HCT116 (cell line): ENCODE measurements around the gene AVP. TPM values are rescaled to one million over a fixed set of nuclear protein-coding genes. Genes with fewer than 3 reads are reported as not detected.

Experiments
- ATAC-seq: fragments of 200-7000 bp; cut with Tn5 transposase; 2 replicates; pipeline ENCODE4 v1.9.1; 2020; ENCODE audit warnings: mild to moderate bottlenecking, moderate library complexity
- BruUV-seq: library from RNA; stranded (reverse); fragments of 400-500 nt; replicated peaks from 2 replicates; lab custom pipeline; 2021; lab: Mats Ljungman, UMichigan
- CTCF ChIA-PET: fragments of 300-600 bp; sonication (Branson Sonifier 250); formaldehyde crosslinking; loops from one replicate; lab custom pipeline; 2021; ENCODE audit warnings: antibody characterized with exemption; lab: Charles Lee
- POLR2A ChIA-PET: fragments of 300-600, 350-600 bp; sonication (Branson Sonifier 250); formaldehyde crosslinking; loops from one replicate; lab custom pipeline; 2021; ENCODE audit warnings: antibody characterized with exemption; lab: Charles Lee
- RAD21 ChIA-PET, 2 experiments: fragments of 300-600 bp; sonication (Branson Sonifier 250); formaldehyde crosslinking; loops; one replicate each; lab custom pipeline; 2023; ENCODE audit warnings: low total read pairs in 2 of 2; ENCODE audit not compliant: uncharacterized antibody in 2 of 2, unreplicated experiment in 2 of 2, low non-redundant PET in 1 of 2; lab: Charles Lee
- DNase-seq: peaks from one replicate; pipeline ENCODE4 v3.0.0-alpha.2; 2010; ENCODE audit warnings: low read depth, low spot score
- H2AFZ ChIP-seq: fragments of 200-600 bp; shearing (Covaris generic), sonication (generic); 2 replicates; pipeline ENCODE4 v1.6.1; 2017; ENCODE audit warnings: low read depth, mixed run types, mixed read lengths, antibody characterized with exemption, low read length; ENCODE audit not compliant: poor library complexity, severe bottlenecking
- H3K27ac ChIP-seq: 2 replicates; pipeline ENCODE4 v1.5.1; 2012; ENCODE audit warnings: low read depth, low read length
- H3K27me3 ChIP-seq: fragments of 200-600 bp; sonication (generic); 2 replicates; pipeline ENCODE4 v1.6.1; 2016; ENCODE audit warnings: mixed run types, low read length, mixed read lengths; ENCODE audit not compliant: insufficient read depth
- H3K36me3 ChIP-seq, 2 experiments: fragments of 200-500 bp in 1 of 2; fragments of 200-600 bp in 1 of 2; sonication (Bioruptor generic) in 1 of 2; sonication (generic) in 1 of 2; 2 replicates each; pipeline versions ENCODE4 v1.5.1 to v1.6.1; 2014 to 2016; ENCODE audit warnings: low read length in 2 of 2, inconsistent platforms in 1 of 2, mixed read lengths in 1 of 2, mixed run types in 1 of 2; ENCODE audit not compliant: insufficient read depth in 2 of 2, control insufficient read depth in 1 of 2
- H3K4me1 ChIP-seq, 2 experiments: fragments of 200-600 bp in 1 of 2; sonication (generic) in 1 of 2; 2 replicates each; pipeline versions ENCODE4 v1.5.1 to v1.6.1; 2012 to 2017; ENCODE audit warnings: low read length in 2 of 2, inconsistent platforms in 1 of 2, mild to moderate bottlenecking in 1 of 2, mixed read lengths in 1 of 2, mixed run types in 1 of 2, moderate library complexity in 1 of 2; ENCODE audit not compliant: insufficient read depth in 2 of 2, control insufficient read depth in 1 of 2
- H3K4me2 ChIP-seq: fragments of 200-600 bp; sonication (generic); 2 replicates; pipeline ENCODE4 v1.6.1; 2017; ENCODE audit warnings: mixed run types, low read length, mixed read lengths
- H3K4me3 ChIP-seq, 2 experiments: fragments of 200-600 bp in 1 of 2; sonication (generic) in 1 of 2; replicated peaks in 1 of 2; 2 replicates each; pipeline ENCODE4 v1.5.1; 2011 to 2016; ENCODE audit warnings: low read length in 2 of 2, control low read depth in 1 of 2, low read depth in 1 of 2, mild to moderate bottlenecking in 1 of 2, mixed read lengths in 1 of 2, mixed run types in 1 of 2
- H3K79me2 ChIP-seq: fragments of 200-600 bp; sonication (generic); 2 replicates; pipeline ENCODE4 v1.6.1; 2017; ENCODE audit warnings: mild to moderate bottlenecking, mixed run types, low read length, moderate library complexity, mixed read lengths; ENCODE audit not compliant: insufficient read depth
- H3K9ac ChIP-seq: fragments of 200-600 bp; sonication (generic); 2 replicates; pipeline ENCODE4 v1.6.1; 2016; ENCODE audit warnings: low read length, mixed read lengths
- H3K9me2 ChIP-seq: fragments of 200-600 bp; sonication (generic), shearing (Covaris generic); 2 replicates; pipeline ENCODE4 v1.6.1; 2017; ENCODE audit warnings: mixed run types, mild to moderate bottlenecking, moderate library complexity; ENCODE audit not compliant: insufficient read depth
- H3K9me3 ChIP-seq, 2 experiments: fragments of 200-500 bp in 1 of 2; fragments of 200-600 bp in 1 of 2; sonication (Bioruptor generic) in 1 of 2; sonication (generic) in 1 of 2; 2 replicates each; pipeline ENCODE4 v1.6.1; 2014 to 2017; ENCODE audit warnings: low read length in 2 of 2, mixed read lengths in 2 of 2, inconsistent platforms in 1 of 2, low read depth in 1 of 2, mild to moderate bottlenecking in 1 of 2, mixed run types in 1 of 2, moderate library complexity in 1 of 2; ENCODE audit not compliant: control insufficient read depth in 1 of 2, insufficient read depth in 1 of 2
- H4K20me1 ChIP-seq: fragments of 200-600 bp; sonication (generic), shearing (Covaris generic); 2 replicates; pipeline ENCODE4 v1.6.1; 2017; ENCODE audit warnings: mixed run types, mild to moderate bottlenecking, moderate library complexity; ENCODE audit not compliant: insufficient read depth
- CTCF ChIP-seq, 3 experiments: fragments of 200-600 bp in 1 of 3; sonication (generic) in 1 of 3; IDR thresholded peaks in 2 of 3; conservative IDR thresholded peaks in 1 of 3; 2 replicates each; pipeline ENCODE4 v1.5.1; 2012 to 2017; ENCODE audit warnings: low read depth in 2 of 3, low read length in 2 of 3, antibody characterized with exemption in 1 of 3, borderline replicate concordance in 1 of 3, control low read depth in 1 of 3, mild to moderate bottlenecking in 1 of 3, mixed read lengths in 1 of 3, mixed run types in 1 of 3, moderate library complexity in 1 of 3; ENCODE audit not compliant: insufficient read depth in 1 of 3
- EZH2 ChIP-seq: fragments of 200-600 bp; sonication (generic); IDR thresholded peaks from 2 replicates; pipeline ENCODE4 v1.6.1; 2017; ENCODE audit warnings: antibody characterized with exemption, mixed run types
- FOSL1 ChIP-seq: IDR thresholded peaks from 2 replicates; pipeline ENCODE4 v1.6.1; 2012; ENCODE audit warnings: low read depth
- RAD21 ChIP-seq: IDR thresholded peaks from 2 replicates; pipeline ENCODE4 v1.6.1; 2012; ENCODE audit warnings: low read depth, mild to moderate bottlenecking
- REST ChIP-seq: IDR thresholded peaks from 2 replicates; pipeline ENCODE4 v1.6.1; 2012; ENCODE audit warnings: low read depth
- SP1 ChIP-seq: IDR thresholded peaks from 2 replicates; pipeline ENCODE4 v1.6.1; 2012; ENCODE audit warnings: low read depth
- SRF ChIP-seq: IDR thresholded peaks from 2 replicates; pipeline ENCODE4 v1.6.1; 2012; ENCODE audit warnings: low read depth
- ZNF274 ChIP-seq: fragments of 200-500 bp; sonication (Bioruptor generic); IDR thresholded peaks from 2 replicates; pipeline ENCODE4 v1.6.1; 2014; ENCODE audit warnings: mild to moderate bottlenecking, low read depth, low read length, inconsistent platforms
- intact Hi-C: fragments of 100-400 bp; cut with micrococcal nuclease; formaldehyde crosslinking; loops from 2 replicates; pipeline ENCODE4 v1.10.0; 2022
- total RNA-seq: library from RNA; stranded (reverse); gene quantifications from one replicate; pipeline ENCODE4 v1.2.1, GENCODE V29; 2021; ENCODE audit not compliant: unreplicated experiment
- TF ChIP-seq, protein P1 (sequence below): IDR thresholded peaks from 2 replicates; pipeline ENCODE4 v1.6.1; 2011; ENCODE audit warnings: mild to moderate bottlenecking, low read length, moderate library complexity; ENCODE audit not compliant: insufficient replicate concordance; ENCODE audit errors: extremely low read depth

Gene AVP
- total RNA-seq, 1 experiment from 2014 or later = not detected

DNA sequence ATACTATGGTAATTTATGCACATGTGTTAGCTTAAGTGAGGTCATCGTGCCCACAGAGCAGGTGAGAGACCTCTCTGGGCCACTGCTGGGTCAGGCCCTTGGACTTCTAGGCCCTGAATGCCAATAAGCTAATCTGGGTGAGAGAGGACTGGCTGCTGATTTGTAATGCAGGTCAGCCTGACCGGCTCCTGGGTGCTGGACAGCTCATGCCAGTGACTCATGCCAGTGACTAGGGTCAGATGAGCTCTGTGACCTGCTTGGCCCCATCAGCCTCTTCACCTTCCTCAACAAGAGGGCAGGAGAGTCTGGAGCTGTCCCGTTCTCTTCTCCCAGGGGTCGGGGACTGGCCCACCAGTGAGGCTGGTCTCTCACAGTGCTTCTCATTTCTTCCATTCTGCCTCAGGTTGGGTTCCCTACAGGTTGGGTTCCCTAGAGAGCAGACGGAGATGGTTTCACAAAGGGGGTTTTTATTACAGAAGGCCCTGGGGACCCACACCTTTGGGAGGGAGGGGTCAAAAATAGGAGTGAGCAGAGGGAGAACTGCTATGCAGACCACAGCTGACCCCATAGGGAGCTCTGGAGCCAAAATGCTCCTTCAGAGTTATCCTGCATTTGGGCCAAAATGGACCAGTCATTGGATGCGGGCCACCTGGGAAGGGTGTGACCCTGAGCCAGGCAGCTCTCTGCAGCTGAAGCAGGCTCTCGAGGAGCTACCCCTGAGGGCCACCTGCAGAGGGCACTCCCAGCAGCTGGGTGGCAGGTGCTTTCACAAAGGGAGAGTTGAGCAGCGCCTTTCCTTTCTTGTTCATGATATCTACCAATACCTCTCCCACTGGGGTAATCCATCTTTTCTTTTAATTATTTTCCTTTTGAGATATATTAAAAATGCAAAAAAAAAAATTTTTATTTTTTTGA is 15.3 kb downstream of the AVP start:
- no TSS peak for BruUV-seq
- no peaks in the 10 kb centered on the region for H3K27me3 ChIP-seq
- TF ChIP-seq, protein P1, sequence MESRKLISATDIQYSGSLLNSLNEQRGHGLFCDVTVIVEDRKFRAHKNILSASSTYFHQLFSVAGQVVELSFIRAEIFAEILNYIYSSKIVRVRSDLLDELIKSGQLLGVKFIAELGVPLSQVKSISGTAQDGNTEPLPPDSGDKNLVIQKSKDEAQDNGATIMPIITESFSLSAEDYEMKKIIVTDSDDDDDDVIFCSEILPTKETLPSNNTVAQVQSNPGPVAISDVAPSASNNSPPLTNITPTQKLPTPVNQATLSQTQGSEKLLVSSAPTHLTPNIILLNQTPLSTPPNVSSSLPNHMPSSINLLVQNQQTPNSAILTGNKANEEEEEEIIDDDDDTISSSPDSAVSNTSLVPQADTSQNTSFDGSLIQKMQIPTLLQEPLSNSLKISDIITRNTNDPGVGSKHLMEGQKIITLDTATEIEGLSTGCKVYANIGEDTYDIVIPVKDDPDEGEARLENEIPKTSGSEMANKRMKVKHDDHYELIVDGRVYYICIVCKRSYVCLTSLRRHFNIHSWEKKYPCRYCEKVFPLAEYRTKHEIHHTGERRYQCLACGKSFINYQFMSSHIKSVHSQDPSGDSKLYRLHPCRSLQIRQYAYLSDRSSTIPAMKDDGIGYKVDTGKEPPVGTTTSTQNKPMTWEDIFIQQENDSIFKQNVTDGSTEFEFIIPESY = no peak
- TF ChIP-seq EZH2 = no peak
- TF ChIP-seq FOSL1 = no peak
- no peak for TF ChIP-seq ZNF274
- TF ChIP-seq SRF = no peak
- TF ChIP-seq SP1 = no peak
- TF ChIP-seq REST = peak; percentile 57
- peak; percentile 30 to 50 (median 41); a peak in 5 of 6 replicates for TF ChIP-seq CTCF (IDR thresholded peaks at IDR 0.05 in 2 of 3, conservative IDR thresholded peaks at IDR 0.05 in 1 of 3; ENCODE audit: borderline replicate concordance in 1 of 3, insufficient read depth in 1 of 3, low read depth in 2 of 3, low read length in 2 of 3)
- peak; percentile 48; the same call in 1 of the 2 replicates for TF ChIP-seq RAD21
- TF ChIP-seq, all 23 proteins: peak for 3
- Histone ChIP-seq H4K20me1 (no peaks in the 10 kb centered on the region), H3K9me2 (no peaks in the 10 kb centered on the region), H3K79me2 (no peaks in the 10 kb centered on the region), H3K9ac (no peak overlapping the region), H3K4me1 (peaks cover 7 to 15% of the 10 kb centered on the region in 2 experiments; a peak in 2 of 4 replicates), H3K4me2 (no peak overlapping the region), H3K9me3 (no peaks in the 10 kb centered on the region), H3K27ac (no peak overlapping the region), H2AFZ (no peak overlapping the region), H3K36me3 (no peaks in the 10 kb centered on the region), H3K4me3 (no peak overlapping the region)
- ATAC-seq (peak; percentile 81), DNase-seq (no peak)
- CTCF ChIA-PET = interaction anchor here (0.7 to 1.7 kb wide), 5 partner anchors 8 to 247 kb away, joined by 3 to 12 read pairs (median 6); no protein-coding TSS in a partner anchor
- RAD21 ChIA-PET = no interaction called here
- intact Hi-C loops = no loop called here
- POLR2A ChIA-PET = no interaction called here
